SU-DHL-6 (cell line): ENCODE data around the gene CABCOCO1.

ENCODE experiments used
- CTCF ChIP-seq: fragments of 200-600 bp; sonication (generic); IDR thresholded peaks from one replicate; pipeline ENCODE4 v1.5.1; 2017; ENCODE audit warnings: antibody characterized with exemption, mild to moderate bottlenecking, low read length, moderate library complexity; ENCODE audit not compliant: insufficient read depth, poor library complexity, severe bottlenecking
- EZH2phosphoT487 ChIP-seq: fragments of 200-600 bp; sonication (generic), shearing (Covaris generic); conservative IDR thresholded peaks from 2 replicates; pipeline ENCODE4 v1.6.1; 2018; ENCODE audit warnings: mild to moderate bottlenecking, antibody characterized with exemption, low read length, moderate library complexity, mixed read lengths

- TF ChIP-seq CTCF (no peak), EZH2phosphoT487 (no peak)
Observed at GRCh38 chr10:61792921-61793320, 130.2 kb downstream of the CABCOCO1 start.
